ENCODE results near the gene AJAP1.

- no peak for TF ChIP-seq CTCF (conservative IDR thresholded peaks at IDR 0.05; ENCODE audit: low read depth in 2 of 2)
- no peak for TF ChIP-seq POLR2AphosphoS5 (IDR thresholded peaks at IDR 0.05; ENCODE audit: low read depth)
- no peak for TF ChIP-seq EZH2 (IDR thresholded peaks at IDR 0.05; ENCODE audit: low read depth, unreplicated experiment)
- TF ChIP-seq CREB1 (CRISPR knock-in tag; IDR thresholded peaks at IDR 0.05; ENCODE audit: low read depth) = no peak
- TF ChIP-seq NANOG (IDR thresholded peaks at IDR 0.05; ENCODE audit: borderline replicate concordance) = no peak
- TF ChIP-seq ETS1 (IDR thresholded peaks at IDR 0.05) = no peak
Observed at GRCh38 chr1:4696161-4696745, 41.8 kb downstream of the AJAP1 start.

Data from GM23338 (cell line).